HL-60 (cell line): ENCODE measurements around the gene RASSF8.

Experiments used
- TF ChIP-seq, protein P1 (sequence below): IDR thresholded peaks from one replicate; pipeline ENCODE4 v1.5.1; 2011; ENCODE audit warnings: low read length, control low read depth, inconsistent platforms; ENCODE audit not compliant: insufficient read depth
- TF ChIP-seq, protein P2 (sequence below): IDR thresholded peaks from 2 replicates; pipeline ENCODE4 v1.6.1; 2012; ENCODE audit warnings: low read depth; ENCODE audit not compliant: insufficient replicate concordance

DNA sequence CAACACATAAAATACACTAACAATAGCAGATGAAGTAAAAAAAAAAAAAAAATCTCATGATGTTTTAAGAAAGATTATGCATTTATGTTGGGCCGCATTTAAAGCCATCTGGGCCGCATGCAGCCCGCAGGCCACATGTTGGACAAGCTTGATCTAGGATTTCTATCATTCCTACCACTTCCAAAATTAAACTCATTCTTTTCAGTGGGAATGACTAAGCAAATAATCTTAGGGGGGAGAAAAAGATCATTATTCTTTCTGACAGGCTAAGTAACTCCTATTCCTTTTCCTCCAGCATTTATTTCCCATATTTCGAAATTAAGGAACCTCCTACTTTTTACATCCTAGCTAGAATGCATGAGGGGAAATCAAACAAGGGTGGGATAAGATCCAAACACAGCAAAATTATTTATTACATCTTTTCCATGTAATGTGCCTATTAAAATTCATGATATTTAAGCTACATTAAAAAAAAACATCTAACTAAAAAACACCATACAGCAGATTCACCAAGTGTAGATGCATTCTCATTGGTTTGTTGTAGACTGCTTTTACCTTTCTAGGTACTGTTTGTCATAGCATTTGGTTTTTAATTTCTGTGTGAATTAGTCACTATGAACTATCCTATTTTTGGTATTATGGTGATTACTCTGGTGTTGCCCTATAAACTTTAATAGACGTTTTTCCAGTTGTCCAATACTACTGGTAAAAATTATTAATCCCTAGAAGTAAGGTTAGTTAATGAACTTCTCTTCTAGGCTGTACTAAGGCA lies 76.1 kb downstream of the RASSF8 start:
- TF ChIP-seq, protein P1, sequence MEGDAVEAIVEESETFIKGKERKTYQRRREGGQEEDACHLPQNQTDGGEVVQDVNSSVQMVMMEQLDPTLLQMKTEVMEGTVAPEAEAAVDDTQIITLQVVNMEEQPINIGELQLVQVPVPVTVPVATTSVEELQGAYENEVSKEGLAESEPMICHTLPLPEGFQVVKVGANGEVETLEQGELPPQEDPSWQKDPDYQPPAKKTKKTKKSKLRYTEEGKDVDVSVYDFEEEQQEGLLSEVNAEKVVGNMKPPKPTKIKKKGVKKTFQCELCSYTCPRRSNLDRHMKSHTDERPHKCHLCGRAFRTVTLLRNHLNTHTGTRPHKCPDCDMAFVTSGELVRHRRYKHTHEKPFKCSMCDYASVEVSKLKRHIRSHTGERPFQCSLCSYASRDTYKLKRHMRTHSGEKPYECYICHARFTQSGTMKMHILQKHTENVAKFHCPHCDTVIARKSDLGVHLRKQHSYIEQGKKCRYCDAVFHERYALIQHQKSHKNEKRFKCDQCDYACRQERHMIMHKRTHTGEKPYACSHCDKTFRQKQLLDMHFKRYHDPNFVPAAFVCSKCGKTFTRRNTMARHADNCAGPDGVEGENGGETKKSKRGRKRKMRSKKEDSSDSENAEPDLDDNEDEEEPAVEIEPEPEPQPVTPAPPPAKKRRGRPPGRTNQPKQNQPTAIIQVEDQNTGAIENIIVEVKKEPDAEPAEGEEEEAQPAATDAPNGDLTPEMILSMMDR: no peak
- TF ChIP-seq, protein P2, sequence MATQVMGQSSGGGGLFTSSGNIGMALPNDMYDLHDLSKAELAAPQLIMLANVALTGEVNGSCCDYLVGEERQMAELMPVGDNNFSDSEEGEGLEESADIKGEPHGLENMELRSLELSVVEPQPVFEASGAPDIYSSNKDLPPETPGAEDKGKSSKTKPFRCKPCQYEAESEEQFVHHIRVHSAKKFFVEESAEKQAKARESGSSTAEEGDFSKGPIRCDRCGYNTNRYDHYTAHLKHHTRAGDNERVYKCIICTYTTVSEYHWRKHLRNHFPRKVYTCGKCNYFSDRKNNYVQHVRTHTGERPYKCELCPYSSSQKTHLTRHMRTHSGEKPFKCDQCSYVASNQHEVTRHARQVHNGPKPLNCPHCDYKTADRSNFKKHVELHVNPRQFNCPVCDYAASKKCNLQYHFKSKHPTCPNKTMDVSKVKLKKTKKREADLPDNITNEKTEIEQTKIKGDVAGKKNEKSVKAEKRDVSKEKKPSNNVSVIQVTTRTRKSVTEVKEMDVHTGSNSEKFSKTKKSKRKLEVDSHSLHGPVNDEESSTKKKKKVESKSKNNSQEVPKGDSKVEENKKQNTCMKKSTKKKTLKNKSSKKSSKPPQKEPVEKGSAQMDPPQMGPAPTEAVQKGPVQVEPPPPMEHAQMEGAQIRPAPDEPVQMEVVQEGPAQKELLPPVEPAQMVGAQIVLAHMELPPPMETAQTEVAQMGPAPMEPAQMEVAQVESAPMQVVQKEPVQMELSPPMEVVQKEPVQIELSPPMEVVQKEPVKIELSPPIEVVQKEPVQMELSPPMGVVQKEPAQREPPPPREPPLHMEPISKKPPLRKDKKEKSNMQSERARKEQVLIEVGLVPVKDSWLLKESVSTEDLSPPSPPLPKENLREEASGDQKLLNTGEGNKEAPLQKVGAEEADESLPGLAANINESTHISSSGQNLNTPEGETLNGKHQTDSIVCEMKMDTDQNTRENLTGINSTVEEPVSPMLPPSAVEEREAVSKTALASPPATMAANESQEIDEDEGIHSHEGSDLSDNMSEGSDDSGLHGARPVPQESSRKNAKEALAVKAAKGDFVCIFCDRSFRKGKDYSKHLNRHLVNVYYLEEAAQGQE: no peak
